Right ventricle myocardium inferior (tissue), 1 donor: ENCODE measurements around the gene ACSM6. TPM values are rescaled to one million over a fixed set of nuclear protein-coding genes. Genes with fewer than 3 reads are reported as not detected.
"Not testable (repeated sequence)": the region's sequence is repeated elsewhere in the genome, so short reads cannot be mapped to it uniquely, and the experiment has no call there.

ENCODE experiments used
- ATAC-seq: fragments of 200-7000 bp; cut with Tn5 transposase; one replicate; pipeline ENCODE4 v1.9.1; 2020; ENCODE audit warnings: mild to moderate bottlenecking, moderate library complexity
- DNase-seq: peaks from one replicate; pipeline ENCODE4 v3.0.0; 2021; ENCODE audit errors: missing footprints
- intact Hi-C: fragments of 100-400 bp; cut with DNase I; formaldehyde crosslinking; loops from one replicate; pipeline ENCODE4 v1.11.0; 2022
- total RNA-seq: library from RNA; stranded (reverse); fragmentation: NEBNext Ultra II Directional; extraction: Animal tissue kit (Norgen Biotek cat#: 25700); gene quantifications from one replicate; pipeline ENCODE4 v1.2.1, GENCODE V29; 2021
- donor health status: DM: no; HTN: yes; CAD: no; lungs with severe emphysema.

The ACSM6 gene
- total RNA-seq, 1 donor from 2014 or later = not detected

DNA sequence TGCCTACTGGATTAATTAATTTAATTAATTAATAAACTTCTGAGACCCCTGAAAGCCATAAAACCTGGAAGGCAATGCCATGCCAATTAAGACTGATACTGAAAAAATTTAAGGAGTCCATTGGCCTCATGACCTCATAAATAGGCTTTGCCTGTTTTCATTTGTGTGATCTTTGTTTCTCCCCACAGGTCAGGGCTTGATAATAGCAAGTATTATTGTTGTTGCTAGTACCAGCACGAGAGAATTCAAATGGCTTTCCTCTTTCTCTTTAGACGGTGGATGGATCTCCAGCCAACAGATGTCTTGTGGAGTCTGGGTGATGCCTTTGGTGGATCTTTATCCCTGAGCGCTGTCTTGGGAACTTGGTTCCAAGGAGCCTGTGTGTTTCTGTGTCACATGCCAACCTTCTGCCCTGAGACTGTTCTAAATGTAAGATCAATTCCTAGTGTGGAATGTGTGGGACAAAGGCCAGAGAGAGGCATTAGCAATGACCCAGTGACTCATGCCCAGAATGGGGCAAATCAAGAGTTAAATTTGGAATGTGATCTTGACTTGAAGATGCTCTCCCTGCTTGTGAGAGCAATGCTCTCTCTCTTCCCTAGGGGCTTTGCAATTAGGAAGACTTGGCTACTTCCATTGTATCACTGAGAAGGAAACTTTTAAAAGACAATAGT, 17.7 kb downstream of the ACSM6 start:
- no peak for DNase-seq

DNA sequence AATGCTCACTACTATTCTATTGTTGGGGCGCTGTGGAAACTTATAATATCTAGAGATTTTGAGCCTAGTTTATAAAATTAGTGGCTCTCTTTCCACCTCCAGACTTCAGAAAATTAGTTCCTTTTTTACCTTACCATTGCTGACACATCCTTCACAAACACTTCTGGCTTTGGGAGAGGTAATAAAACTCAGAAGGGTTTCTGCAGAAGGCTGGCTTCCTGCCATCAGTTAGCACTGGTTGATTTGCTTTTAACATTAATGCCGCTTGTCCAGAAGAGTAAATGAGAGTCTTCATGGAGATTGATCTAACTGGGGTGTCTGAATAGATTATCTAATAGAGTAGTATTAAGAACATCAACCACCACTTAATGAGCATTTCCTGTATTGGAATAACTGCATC, 20.3 kb downstream of the ACSM6 start:
- intact Hi-C loops = no loop called here
- no peak for DNase-seq
- no peak for ATAC-seq

More for the DNA sequence above, 17.7 kb downstream of the ACSM6 start:
- no peak for ATAC-seq
- intact Hi-C loops = no loop called here

GRCh38 chr10:95214793-95215192, 20.8 kb downstream of the ACSM6 start:
- ATAC-seq (no peak), DNase-seq (no peak)
- intact Hi-C loops = no loop called here

DNA sequence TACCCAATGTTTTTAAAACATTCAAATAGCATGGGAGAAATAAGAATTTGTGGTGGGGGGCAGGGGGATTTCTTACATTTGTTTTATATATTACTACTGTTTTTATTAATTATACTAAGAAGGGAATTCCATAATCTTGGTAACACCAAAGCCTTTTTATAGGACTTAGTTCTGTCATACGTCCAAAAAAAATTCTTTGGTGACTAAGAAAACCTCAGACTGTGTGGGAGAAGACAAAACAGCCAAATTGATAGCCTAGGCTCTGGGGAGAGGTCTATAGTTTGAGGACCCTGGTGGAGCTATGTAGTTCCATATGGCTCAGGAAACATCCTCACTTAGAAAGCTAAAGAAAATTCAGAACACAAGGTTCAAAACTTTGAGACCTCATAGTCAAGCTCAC, 23.4 kb downstream of the ACSM6 start:
- intact Hi-C loops = no loop called here
- ATAC-seq (no peak), DNase-seq (no peak)

- DNase-seq (no peak), ATAC-seq (no peak)
- intact Hi-C loops = no loop called here
Measured at GRCh38 chr10:95220539-95220938, 26.5 kb downstream of the ACSM6 start.

DNA sequence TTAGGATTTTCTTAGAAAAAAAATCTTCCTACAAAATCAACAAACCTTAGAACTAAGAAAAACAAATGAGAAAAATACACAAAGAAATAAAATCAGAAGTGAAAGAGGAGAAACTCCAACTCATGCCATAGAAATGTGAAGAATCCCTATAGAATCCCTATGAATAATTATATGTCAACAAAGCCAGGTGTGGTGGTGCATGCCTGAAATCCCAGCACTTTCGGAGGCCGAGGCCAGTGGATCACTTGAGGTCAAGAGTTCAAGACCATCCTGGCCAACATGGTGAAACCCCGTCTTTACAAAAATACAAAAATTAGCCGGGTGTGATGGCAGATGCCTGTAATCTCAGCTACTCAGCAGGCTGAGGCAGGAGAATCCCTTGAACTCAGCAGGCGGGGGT, 27.1 kb downstream of the ACSM6 start:
- DNase-seq (no peak), ATAC-seq (no peak)
- intact Hi-C loops = no loop called here

- DNase-seq = no peak
- intact Hi-C loops = no loop called here
- ATAC-seq = no peak
Measured at GRCh38 chr10:95225136-95225535, 31.1 kb downstream of the ACSM6 start.

GRCh38 chr10:95228934-95229723, 35.1 kb downstream of the ACSM6 start:
- DNase-seq, ATAC-seq, intact Hi-C loops: not testable (repeated sequence)

DNA sequence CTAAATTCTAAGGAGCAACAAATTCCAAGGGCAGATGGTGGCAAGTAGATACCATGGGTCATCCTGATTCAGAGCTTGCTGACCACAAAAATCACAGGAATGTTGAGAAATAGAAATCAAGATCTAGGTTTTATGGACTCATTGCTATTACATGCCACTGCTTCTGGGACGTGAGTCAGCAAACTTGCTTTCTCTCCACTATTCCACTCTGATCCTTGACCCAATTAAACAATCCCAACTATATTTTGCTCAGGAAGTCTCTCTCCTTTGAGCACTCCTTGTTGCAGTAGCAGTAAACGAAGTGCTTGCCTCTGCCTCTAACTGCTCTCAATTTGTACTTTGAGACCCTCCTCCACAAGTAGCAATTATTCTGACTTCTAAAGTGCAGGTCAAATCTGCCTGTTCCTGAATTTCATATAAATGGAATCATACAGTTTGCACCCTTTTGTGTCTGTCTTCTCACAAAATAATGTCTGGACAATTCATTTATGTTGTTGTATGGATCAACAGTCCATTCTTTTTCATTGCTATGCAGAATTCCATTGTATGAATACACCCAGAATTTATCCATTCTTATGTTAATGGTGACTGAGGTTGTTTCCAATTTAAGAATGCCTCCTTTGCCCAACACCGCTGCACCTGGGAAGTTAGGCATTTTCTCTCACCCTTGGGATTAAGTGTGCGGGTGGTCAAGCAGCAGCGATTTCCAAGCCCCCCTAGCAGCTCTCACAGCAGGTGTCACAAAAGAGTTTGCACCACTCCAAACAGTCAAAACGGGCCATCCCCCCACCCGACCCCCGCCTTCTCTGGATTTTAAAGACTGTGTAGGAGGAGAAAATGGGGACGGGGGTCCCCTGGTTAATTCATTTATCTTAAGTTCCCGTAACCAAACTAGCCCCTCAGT, 35.9 kb downstream of the ACSM6 start:
- intact Hi-C loops = no loop called here
- ATAC-seq = no peak
- no peak for DNase-seq

DNA sequence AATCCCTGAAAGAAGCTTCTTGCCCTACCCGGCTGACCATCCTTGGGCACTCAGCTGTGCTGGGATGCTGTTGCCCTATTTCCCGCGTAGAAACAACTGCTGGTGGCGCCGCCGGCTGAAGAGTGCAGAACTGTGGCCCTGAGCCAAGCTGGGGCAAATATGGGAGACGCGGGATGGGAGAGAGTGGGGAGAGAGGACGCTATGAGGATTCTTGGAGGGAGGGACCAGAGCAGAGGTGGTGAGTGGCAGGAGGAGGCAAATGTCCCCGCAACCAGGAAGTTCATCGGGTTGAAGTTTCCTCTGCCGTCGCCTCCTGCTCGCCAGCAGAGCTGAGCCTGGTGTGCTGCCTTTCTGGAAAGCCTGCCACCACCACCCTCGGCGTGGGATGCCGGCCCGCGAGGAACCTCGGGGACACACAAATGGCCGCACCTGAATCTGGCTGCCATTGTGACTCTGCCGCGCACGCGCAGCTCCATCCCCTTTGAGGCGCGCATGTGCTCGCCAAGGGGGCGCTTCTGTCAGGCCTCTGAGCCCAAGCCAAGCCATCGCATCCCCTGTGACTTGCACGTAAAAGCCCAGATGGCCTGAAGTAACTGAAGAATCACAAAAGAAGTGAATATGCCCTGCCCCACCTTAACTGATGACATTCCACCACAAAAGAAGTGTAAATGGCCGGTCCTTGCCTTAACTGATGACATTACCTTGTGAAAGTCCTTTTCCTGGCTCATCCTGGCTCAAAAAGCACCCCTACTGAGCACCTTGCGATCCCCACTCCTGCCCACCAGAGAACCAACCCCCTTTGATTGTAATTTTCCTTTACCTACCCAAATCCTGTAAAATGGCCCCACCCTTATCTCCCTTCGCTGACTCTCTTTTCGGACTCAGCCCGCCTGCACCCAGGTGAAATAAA, 36.9 kb downstream of the ACSM6 start:
- DNase-seq = peak; percentile 79
- intact Hi-C loops = not testable (repeated sequence)

DNA sequence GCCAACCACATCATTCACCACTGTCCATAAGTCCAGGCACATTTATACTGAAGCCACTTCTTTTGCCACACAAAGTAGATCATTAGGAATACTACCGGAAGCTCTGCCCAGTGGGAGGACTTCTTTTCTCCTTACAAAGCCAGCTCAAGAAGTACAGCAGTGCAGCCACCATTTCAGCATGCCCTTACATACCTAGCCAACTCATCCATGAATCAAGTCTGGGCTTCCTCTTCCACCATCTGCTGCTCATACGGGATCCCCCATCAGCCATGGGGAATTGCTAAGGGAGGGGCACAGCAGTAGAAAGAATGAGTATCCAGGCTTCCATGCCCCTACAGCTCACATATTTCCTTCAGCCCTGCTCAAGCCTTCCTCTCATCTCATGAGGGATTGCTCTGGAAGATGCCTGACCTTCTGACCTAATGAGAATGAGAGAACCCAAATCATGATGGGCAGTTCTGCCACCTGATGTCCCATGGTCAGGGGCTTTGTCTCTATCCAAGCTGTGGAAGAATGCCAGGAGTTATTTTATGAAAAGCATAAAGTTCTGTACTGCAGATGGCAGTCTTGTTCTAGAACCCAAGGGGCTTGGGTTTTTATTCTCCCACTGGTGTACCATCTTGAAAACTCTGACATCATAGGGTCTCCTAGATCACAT, 39.5 kb downstream of the ACSM6 start:
- ATAC-seq (no peak), DNase-seq (no peak)
- intact Hi-C loops = no loop called here

More for the DNA sequence above, 36.9 kb downstream of the ACSM6 start:
- ATAC-seq = peak; percentile 55

- ATAC-seq (no peak), DNase-seq (no peak)
- intact Hi-C loops = no loop called here
Measured at GRCh38 chr10:95234951-95235350, 40.9 kb downstream of the ACSM6 start.

DNA sequence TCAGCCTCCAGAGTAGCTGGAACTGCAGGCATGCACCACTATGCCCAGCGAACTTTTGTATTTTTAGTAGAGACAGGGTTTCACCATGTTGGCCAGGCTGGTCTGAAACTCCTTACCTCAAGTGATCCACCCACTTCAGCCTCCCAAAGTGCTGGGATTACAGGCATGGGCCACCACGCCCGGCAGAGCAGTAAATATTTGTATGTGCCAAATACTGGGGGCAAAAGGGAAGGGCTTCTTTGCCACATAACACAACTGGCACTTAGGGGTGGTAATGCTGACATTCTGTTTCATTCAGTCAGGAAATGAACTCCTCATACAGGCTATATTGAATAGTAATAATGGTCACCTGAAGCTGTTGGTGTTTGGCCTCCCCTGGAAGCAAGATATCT, 41.6 kb downstream of the ACSM6 start:
- DNase-seq = no peak
- intact Hi-C loops = no loop called here
- ATAC-seq = no peak

DNA sequence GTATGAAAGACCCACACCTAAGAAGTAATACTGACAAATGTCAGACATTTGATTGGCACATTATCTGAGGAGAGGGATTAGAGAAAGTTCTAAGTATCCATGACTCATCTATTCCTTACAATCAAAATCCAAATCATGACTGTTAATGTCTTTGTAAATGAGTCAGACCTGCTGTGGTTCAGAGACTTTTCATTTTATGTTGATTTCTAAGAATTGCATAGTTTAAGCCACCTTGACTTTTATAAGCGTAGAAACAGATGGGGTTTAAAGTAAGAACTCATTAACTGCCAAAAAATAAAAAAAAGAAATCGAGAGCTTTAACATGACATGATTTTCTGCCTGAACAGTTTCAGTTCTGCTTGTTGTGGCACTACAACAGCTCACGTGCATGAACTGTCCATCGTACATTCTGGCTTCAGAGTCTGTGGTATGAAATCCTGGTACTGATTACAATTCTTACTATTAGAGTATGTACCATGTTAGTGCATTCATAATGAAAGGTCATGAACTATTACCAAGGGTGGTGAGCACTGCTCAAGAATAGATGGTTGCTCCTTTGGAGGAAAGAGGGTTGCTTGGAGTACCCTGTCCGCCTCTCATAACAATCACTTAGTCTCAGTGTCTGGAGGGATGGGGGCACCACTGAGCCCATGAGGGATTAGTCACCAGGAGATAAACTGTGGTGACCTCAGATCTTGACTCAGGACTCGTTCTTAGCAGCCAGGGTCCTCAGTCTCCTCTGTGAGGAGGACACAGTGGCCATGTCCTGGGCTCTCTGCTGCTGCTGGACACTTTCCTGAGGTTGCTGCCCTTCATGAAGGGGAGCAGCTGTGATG, 42.2 kb downstream of the ACSM6 start:
- no peak for DNase-seq
- ATAC-seq = no peak
- intact Hi-C loops = no loop called here

DNA sequence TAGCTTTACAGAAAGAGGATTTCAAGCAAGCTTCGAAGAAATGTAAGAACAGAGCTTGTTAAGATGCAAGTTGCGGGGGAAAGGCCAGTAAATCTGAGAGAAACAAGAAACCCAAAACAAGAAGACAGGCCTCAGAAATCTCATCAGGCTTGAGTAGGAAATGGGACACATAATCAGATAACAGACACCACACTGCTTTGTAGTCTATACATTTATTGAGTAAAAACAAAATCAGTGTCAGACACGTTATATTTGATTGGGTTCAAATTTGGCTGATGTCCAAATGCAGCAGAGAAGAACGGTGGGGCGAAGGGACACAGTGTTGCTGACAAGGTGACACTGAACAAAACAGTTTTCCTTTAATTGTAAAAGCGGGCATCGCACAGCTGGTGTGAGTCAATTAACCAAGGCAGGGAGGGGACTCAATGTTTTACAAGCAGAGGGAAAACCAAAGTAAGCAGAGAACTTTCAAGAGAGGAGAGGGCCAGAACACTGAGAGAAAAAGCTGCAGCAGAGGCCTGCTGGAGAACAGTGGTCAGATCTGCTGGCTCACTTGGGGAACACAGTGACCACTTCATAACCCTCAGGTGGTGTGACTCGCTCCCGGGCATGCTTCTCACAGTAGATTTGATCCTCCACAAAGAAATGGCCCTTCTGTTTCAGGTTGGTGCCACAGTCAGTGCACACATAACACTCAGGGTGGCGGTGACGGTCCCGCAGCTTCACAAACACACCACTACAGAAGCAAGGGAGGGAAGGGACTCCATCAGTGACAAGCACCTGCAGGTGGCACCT, 43.5 kb downstream of the ACSM6 start:
- intact Hi-C loops = no loop called here
- ATAC-seq (no peak), DNase-seq (no peak)

- not testable (repeated sequence) for ATAC-seq, DNase-seq
- intact Hi-C loops = loop anchor here (10.0 kb wide), 1 partner anchor 365 kb away; no protein-coding TSS in a partner anchor
Measured at GRCh38 chr10:95240096-95240495, 46.1 kb downstream of the ACSM6 start.
